Left renal cortex interstitium (tissue), 4 donors: ENCODE results near the gene EVI5L. TPM values are rescaled to one million over a fixed set of nuclear protein-coding genes. Genes with fewer than 3 reads are reported as not detected.
"Not testable (repeated sequence)": the region's sequence is repeated elsewhere in the genome, so short reads cannot be mapped to it uniquely, and the experiment has no call there.

Experiments
- DNase-seq, 4 donors: peaks; one replicate each; pipeline ENCODE4 v3.0.0-alpha.2; 2013; ENCODE audit warnings: low read depth in 4 of 4, low spot score in 2 of 4, missing footprints in 1 of 4
- polyA plus RNA-seq, 4 donors: library from polyadenylated mRNA; unstranded; fragments of 120-200 nt; gene quantifications; one replicate each; pipeline ENCODE4 v1.2.1, GENCODE V29; 2013; ENCODE audit not compliant: insufficient read length in 4 of 4

Gene EVI5L
- polyA plus RNA-seq, 4 donors: 15.1 to 19.9 (median 18.5) TPM

DNA sequence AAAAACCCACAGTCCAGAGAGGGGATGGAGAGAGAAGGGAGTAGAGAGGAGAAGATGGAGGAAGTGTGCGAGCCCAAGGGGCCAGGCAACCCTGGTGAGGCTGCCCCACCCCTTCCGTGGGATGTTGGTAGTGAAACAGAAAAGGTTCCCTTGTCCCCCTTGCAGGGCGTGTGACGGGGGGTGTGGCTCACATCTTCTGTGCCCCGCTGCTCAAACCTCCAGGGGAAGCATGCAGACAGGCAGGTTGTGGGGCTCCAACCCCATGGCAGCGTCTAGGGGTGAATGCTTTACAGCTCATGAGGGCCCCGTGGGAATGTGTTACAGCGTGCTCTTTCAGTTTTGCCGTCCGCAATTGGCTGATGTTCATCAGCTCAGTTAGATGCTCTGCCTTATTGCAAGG, 14.7 kb upstream of the EVI5L start:
- no peak for DNase-seq

GRCh38 chr19:7816040-7816439, 14.0 kb upstream of the EVI5L start:
- DNase-seq: not testable (repeated sequence)

GRCh38 chr19:7817801-7818200, 12.2 kb upstream of the EVI5L start:
- no peak for DNase-seq

- DNase-seq: no peak
Observed at GRCh38 chr19:7818806-7819205, 11.2 kb upstream of the EVI5L start.

DNA sequence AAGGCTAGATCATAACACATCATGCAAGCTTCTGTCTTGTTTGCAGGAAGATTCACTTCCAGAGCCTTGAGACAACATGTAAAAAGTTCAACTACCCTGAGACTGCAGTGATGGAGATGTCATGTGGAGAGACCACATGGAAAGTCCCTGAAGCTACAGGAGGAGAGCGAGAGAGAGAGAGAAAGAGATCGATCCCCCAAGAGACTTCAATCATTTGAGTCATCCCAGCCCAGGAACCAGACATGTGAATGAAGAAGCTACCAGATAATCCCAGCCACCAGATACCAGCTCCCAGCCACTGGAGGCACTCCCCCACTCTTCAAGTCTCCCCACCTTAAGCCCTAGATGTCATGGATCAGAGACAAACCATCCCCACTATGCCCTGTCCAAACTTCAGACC, 10.7 kb upstream of the EVI5L start:
- DNase-seq: no peak

- DNase-seq: no peak
Observed at GRCh38 chr19:7820588-7820987, 9.4 kb upstream of the EVI5L start.

- no peak for DNase-seq
Observed at GRCh38 chr19:7822910-7823515, 7.0 kb upstream of the EVI5L start.

DNA sequence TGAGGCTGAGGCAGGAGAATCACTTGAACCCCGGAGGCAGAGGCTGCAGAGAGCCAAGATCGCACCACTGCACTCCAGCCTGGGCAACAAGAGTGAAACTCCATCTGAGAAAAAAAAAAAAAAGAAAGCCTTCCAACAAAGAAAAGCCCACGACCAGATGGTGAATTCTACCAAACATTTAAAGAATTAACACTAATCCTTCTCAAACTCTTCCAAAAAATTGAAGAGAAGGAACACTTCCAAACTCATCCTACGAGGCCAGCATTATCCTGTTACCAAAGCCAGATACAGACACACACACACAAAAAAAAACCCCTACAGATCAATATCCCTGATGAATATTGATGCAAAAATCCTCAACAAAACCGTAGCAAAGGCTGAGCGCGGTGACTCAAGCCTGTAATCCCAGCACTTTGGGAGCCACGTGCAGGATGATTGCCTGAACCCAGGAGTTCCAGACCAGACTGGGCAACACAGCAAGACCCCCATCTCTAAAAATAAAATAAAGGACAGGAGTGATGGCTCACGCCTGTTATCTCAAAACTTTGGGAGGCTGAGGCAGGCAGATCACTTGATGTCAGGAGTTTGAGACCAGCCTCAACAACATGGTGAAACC, 6.2 kb upstream of the EVI5L start:
- DNase-seq: no peak

- no peak for DNase-seq
Observed at GRCh38 chr19:7829166-7829520, 875 bp upstream of the EVI5L start.

GRCh38 chr19:7830272-7830771, 304 bp downstream of the EVI5L start:
- DNase-seq: no peak

- no peak for DNase-seq
Observed at GRCh38 chr19:7830823-7831222, 805 bp downstream of the EVI5L start.

DNA sequence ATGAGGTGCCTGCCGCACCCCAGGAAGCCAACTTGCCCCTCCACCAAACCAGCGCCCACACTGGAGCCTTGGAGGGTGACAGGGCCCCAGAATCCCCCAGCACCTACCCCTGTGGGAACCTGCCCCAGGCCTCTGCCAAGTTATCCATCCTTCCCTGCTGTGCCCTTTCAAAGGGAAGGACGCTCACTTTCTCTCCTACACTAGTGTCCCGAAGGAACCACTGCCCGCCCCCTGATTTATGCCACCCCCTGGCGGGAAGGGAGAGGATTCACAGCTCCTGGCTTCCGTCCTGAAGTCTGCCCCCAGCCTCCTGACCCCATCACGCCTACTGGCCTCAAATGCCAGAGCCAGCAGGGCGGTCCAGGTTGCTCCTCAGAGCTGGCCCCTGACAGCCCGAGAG, 1.4 kb downstream of the EVI5L start:
- DNase-seq: no peak

DNA sequence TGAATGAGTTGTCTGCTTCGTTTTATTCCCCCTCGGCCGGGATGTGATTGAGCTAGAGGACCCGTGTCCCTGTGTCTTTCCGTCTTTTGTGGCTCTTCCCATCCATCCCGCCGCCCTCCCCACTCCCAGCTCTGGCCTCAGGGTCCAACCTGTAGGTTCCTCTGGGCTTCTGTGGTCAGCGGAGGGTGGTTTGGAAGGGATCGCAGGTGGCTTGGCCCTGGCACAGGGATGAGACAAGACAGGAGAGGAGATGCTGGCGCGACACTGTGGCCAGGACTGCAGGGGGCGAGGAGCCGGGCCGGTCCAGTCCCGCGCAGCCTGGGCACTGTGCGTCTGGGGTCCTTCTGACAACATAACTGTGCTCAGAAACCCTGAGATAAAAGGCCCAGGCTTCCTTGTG, 2.0 kb downstream of the EVI5L start:
- DNase-seq: no peak

- no peak for DNase-seq
Observed at GRCh38 chr19:7832781-7833180, 2.8 kb downstream of the EVI5L start.

DNA sequence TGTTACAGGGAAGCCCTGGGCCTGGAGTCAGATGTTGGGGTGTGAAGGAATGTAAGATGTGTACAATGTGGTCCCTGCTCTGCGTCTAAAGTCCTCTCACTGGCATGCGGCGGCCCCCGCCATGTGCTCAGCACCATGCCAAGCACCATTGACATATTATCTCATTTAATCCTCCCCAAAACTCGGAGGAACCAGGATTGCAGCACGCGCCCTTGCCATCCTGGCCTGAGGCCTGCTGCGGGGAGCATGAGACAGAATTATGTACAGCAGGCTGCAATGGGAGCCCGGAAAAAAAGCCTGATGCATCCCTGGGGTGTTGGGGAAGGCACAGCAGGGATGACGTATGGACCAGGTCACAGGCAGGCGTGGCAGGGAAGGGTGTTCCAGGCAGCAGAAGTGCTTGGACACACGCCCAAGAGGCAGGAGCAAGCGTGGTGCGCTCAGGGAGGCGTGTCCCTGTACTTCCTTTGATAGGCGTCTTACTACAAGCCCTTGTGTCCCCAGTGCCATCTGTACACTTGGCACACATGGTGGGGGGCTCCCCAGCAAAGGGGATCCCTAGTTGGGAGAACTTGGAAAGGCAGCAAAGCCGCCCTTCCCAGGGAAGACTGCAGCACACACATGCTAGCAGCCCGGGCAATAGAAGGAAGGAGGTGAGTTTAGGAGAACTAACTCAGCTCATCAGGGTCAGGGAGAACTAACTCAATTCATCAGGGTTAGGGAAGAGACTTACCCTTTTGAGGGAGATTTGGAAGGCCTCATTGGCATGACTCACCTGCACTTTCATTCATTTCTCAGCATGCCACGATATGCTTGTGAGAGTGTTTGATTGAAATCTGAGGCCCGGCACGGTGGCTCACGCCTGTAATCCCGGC, 3.4 kb downstream of the EVI5L start:
- DNase-seq: no peak

DNA sequence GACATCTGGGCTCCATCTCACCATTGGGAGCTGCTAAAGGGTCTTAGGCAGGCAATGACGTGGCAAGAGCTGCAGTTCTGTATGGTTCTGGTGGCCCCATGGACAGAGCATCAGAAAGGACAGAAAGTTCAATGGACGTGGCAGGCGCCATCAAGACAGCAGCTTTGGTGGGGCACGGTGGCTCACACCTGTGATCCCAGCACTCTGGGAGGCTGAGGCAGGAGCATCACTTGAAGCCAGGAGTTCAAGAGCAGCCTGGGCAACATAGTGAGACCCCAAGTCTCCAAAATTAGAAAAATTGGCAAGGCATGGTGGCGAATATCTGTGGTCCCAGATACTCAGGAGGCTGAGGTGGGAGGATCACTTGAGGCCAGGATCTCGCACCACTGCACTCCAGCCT, 9.5 kb downstream of the EVI5L start:
- no peak for DNase-seq

DNA sequence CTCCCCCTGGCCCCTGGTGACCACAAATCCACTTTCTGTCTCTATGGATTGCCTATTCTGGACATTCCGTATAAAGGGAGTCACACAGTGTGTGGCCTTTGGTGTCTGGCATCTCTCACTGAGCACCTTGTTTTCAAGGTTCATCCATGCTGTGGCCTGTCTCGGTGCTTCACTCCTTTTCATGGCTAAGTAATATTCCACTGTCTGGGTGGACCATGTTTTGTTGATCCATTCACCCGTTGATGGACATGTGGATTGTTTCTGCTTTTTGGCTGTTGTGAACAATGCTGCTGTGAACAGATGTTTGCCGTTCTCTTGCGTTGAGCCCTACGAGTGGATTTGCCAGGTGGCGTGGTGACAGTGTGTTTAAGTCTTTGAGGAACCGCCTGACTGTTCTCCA, 10.6 kb downstream of the EVI5L start:
- DNase-seq: no peak

DNA sequence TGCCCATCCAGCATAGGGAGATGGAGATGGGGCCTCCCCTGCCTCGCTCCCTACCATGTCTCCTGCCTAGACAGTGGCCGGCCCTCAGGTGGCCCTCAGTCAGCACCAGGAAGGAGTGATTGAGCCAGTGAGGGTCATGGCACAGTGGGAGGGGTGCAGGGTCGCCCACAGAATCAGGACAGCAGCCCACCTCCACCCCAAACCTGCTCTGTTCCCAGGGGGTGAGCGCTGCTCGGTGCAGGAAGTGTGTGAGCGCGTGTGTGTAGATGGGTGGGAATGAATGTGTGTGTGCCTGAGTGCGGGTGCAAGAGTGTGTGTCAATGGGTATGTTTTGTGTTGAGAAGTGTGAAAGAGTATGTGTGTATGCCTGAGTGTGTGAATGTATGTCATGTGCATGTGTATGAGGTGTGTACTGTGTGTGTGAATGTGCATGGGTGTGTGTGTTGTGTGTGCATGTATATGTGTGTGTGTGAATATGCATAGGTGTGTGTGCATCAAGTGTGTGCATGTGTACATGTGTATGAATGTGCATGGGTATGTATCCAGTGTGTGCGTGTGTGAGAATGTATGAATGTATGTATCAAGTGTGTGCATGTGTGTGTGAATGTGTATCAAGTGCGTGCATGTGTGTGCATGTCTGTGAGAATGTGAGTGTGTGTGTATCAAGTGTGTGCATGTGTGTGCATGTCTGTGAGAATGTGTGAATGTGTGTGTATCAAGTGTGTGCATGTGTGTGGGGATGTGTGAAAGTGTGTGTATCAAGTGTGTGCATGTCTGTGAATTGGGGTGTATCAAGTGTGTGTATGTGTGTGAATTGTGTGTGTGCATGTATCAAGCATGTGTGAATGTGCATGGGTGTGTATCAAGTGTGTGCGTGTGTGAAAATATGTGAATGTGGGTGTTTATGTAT, 12.0 kb downstream of the EVI5L start:
- no peak for DNase-seq

DNA sequence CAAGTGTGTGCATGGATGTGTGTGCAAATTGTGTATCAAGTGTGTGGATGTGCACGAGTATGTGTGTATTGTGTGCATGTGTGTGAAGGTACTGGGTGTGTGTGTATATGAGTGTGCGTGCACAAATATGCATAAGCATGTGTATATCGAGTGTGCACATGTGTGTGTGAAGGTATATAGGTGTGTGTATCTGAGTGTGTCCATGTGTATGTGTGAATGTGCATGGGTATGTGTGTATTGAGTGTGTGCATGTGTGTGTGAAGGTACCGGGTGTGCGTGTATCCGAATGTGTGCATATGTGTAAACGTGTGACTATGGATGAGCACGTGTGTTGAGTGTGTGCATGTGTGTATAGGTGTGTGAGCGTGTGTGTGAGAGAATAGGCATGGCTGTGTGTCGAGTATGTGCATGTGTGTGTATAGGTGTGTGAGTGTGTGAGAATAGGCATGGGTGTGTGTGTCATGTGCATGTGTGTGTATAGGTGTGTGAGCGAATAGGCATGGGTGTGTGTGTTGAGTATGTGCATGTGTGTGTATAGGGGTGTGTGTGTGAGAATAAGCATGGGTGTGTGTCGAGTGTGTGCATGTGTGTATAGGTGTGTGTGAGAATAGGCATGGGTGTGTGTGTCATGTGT, 12.8 kb downstream of the EVI5L start:
- no peak for DNase-seq

GRCh38 chr19:7843521-7843920, 13.5 kb downstream of the EVI5L start:
- DNase-seq: no peak
